Measurements from ENCODE around the gene SDK2. TPM values are rescaled to one million over a fixed set of nuclear protein-coding genes. Genes with fewer than 3 reads are reported as not detected.

The SDK2 gene
- total and polyA plus RNA-seq, 2 of the 8 experiments (the other 6 are each of a cell fraction or from before 2014, with no cell fraction given), result 3.9 to 4.1 TPM

DNA sequence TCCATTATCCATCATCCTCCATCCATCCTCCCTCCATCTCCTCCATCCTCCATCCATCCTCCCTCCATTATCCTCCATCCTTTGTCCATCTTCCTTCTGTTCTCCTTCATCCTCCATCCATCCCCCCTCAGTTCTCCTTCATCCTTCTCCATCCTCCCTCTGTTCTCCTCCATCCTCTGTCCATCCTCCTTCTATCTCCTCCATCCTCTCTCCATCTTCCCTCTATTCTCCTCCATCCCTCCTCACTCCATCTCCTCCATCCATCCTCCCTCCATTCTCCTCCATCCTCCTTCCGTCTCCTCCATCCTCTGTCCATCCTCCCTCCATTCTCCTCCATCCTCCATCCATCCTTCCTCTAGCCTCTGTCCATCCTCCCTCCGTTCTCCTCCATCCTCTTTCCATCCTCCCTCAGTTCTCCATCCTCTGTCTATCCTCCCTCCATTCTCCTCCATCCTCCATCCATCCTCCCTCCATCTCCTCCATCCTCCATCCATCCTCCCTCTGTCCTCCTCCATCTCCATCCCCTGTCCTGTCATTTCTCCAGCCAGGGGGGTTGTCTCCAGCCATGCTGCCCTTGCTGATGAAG is 143.7 kb downstream of the SDK2 start:
- H3K79me2 ChIP-seq (ENCODE audit: control insufficient read depth in 1 of 2, insufficient read depth in 2 of 2, low read length in 2 of 2), result no peaks in the 10 kb centered on the region
- no peak overlapping the region for H3K4me2 ChIP-seq (ENCODE audit: insufficient read depth in 1 of 2, low read depth in 2 of 2, low read length in 2 of 2)
- no peak overlapping the region for H4K8ac ChIP-seq (ENCODE audit: extremely low read depth, insufficient read depth, low read length)
- 0 out of 2 replicates have a peak, but pooled peaks cover 3% of the 10 kb centered on the region for H3K79me1 ChIP-seq (ENCODE audit: low read depth, low read length)
- no peak overlapping the region for H2BK5ac ChIP-seq (ENCODE audit: low read depth, low read length)
- no peak overlapping the region for H3K23ac ChIP-seq (ENCODE audit: insufficient read length)
- no peak overlapping the region for H3K27ac ChIP-seq (ENCODE audit: low read depth, low read length)
- no peaks in the 10 kb centered on the region; a peak in 2 of 7 replicates for H3K27me3 ChIP-seq (replicated peaks in 1 of 4; ENCODE audit: control insufficient read depth in 3 of 4, extremely low read depth in 1 of 4, insufficient read depth in 3 of 4, low read length in 3 of 4)
- H3K56ac ChIP-seq (replicated peaks; ENCODE audit: insufficient read length, low read depth, low read length), result no peak overlapping the region
- H3K9me3 ChIP-seq (ENCODE audit: insufficient read depth in 2 of 2, low read depth in 1 of 2, low read length in 1 of 2), result no peaks in the 10 kb centered on the region
- no peak overlapping the region for H2BK15ac ChIP-seq (ENCODE audit: low read length)
- H3K4ac ChIP-seq (replicated peaks; ENCODE audit: insufficient read length, low read depth, low read length), result no peak overlapping the region
- H3K23me2 ChIP-seq (ENCODE audit: low read depth, low read length), result peaks cover 3% of the 10 kb centered on the region; the same call in 1 of the 2 replicates
- H2AFZ ChIP-seq (ENCODE audit: low read length), result no peak overlapping the region
- H2BK12ac ChIP-seq (ENCODE audit: low read depth, low read length), result no peak overlapping the region
- DNase-seq (ENCODE audit: low read depth in 1 of 2, low spot score in 2 of 2) (no peak), FAIRE-seq (no peak)
- H3K14ac ChIP-seq (ENCODE audit: insufficient read length), result no peak overlapping the region
- ChIA-PET POLR2A (ENCODE audit: partially characterized antibody) (no interaction called here), CTCF (ENCODE audit: partially characterized antibody) (interaction anchor here (0.5 to 1.2 kb wide), 2 partner anchors 13 to 21 kb away, joined by 3 read pairs; no protein-coding TSS in a partner anchor)
- no peak for TF ChIP-seq SAP30 (IDR thresholded peaks at IDR 0.05; ENCODE audit: insufficient read depth, insufficient replicate concordance, low read length)
- TF ChIP-seq YY1 (IDR thresholded peaks at IDR 0.05; ENCODE audit: low read depth, low read length), result no peak
- TF ChIP-seq TCF12 (IDR thresholded peaks at IDR 0.05; ENCODE audit: low read depth, low read length), result no peak
- no peak for TF ChIP-seq RNF2 (IDR thresholded peaks at IDR 0.05; ENCODE audit: borderline replicate concordance, low read depth, low read length, missing control alignments, poor library complexity, severe bottlenecking)
- TF ChIP-seq MAFK (IDR thresholded peaks at IDR 0.05; ENCODE audit: low read depth, low read length), result no peak
- no peak for TF ChIP-seq KDM5A (IDR thresholded peaks at IDR 0.05; ENCODE audit: low read length)
- TF ChIP-seq SIRT6 (IDR thresholded peaks at IDR 0.05; ENCODE audit: low read length), result no peak
- TF ChIP-seq, protein P1, sequence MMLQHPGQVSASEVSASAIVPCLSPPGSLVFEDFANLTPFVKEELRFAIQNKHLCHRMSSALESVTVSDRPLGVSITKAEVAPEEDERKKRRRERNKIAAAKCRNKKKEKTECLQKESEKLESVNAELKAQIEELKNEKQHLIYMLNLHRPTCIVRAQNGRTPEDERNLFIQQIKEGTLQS (IDR thresholded peaks at IDR 0.05; ENCODE audit: insufficient read depth, low read depth, low read length), result no peak
- no peak for TF ChIP-seq TAF7 (optimal IDR thresholded peaks at IDR 0.05; ENCODE audit: borderline replicate concordance, low read depth, low read length)
- no peak overlapping the region for H4K91ac ChIP-seq (replicated peaks; ENCODE audit: insufficient read length, low read length)
- H2BK120ac ChIP-seq (replicated peaks; ENCODE audit: low read depth, low read length), result no peak overlapping the region
- H3K4me1 ChIP-seq (replicated peaks in 1 of 4; ENCODE audit: control insufficient read depth in 3 of 4, insufficient read depth in 4 of 4, low read length in 3 of 4), result no peaks in the 10 kb centered on the region
- H2BK20ac ChIP-seq (ENCODE audit: low read length), result no peak overlapping the region
- no peak overlapping the region for H3K4me3 ChIP-seq (ENCODE audit: extremely low read depth in 1 of 4, insufficient read depth in 2 of 4, low read depth in 3 of 4, low read length in 4 of 4)
- no peaks in the 10 kb centered on the region for H3K36me3 ChIP-seq (ENCODE audit: control insufficient read depth in 2 of 4, insufficient read depth in 4 of 4, low read length in 3 of 4)
- 50 to 100% methylated on average over 1 to 2 of the region's 2 CpGs for WGBS, 2 experiments (ENCODE audit: extremely low coverage in 1 of 2, insufficient coverage in 1 of 2, insufficient read length in 1 of 2, insufficient replicate concordance in 2 of 2, low coverage in 1 of 2, low lambda C conversion rate in 2 of 2, missing lambda C conversion rate in 1 of 2)
- no peak overlapping the region for H3K18ac ChIP-seq (ENCODE audit: extremely low read depth, low read length)
- no peak overlapping the region for H4K5ac ChIP-seq (ENCODE audit: insufficient read length, low read depth, low read length)
- H2AK5ac ChIP-seq (ENCODE audit: low read depth, low read length), result peak overlapping the region; percentile 61; the same call in 1 of the 2 replicates
- no peak overlapping the region for H3K9ac ChIP-seq (replicated peaks in 1 of 4; ENCODE audit: extremely low read depth in 1 of 4, low read depth in 3 of 4, low read length in 3 of 4)
- H4K20me1 ChIP-seq (replicated peaks in 1 of 2; ENCODE audit: control insufficient read depth in 1 of 2, insufficient read depth in 2 of 2, low read length in 2 of 2), result peaks cover 0 to 2% of the 10 kb centered on the region in 2 experiments
